ENCODE measurements around the gene RIPK3.

Gene RIPK3

GRCh38 chr14:24321212-24321975 lies 18.4 kb downstream of the RIPK3 start:
- no peak overlapping the region for H3K4me3 ChIP-seq (ENCODE audit: low read depth, low read length)
- no peak for TF ChIP-seq CTCF (IDR thresholded peaks at IDR 0.05; ENCODE audit: control insufficient read depth, extremely low read depth, insufficient read depth)
- no peak for DNase-seq (ENCODE audit: low read depth)

GRCh38 chr14:24317141-24317928 lies 22.5 kb downstream of the RIPK3 start:
- no peak for TF ChIP-seq CTCF (IDR thresholded peaks at IDR 0.05; ENCODE audit: control insufficient read depth, extremely low read depth, insufficient read depth)
- no peak overlapping the region for H3K4me3 ChIP-seq (ENCODE audit: low read depth, low read length)
- DNase-seq (ENCODE audit: low read depth), result no peak

GRCh38 chr14:24316597-24316950 lies 23.2 kb downstream of the RIPK3 start:
- TF ChIP-seq CTCF (IDR thresholded peaks at IDR 0.05; ENCODE audit: control insufficient read depth, extremely low read depth, insufficient read depth), result no peak
- DNase-seq (ENCODE audit: low read depth), result no peak
- H3K4me3 ChIP-seq (ENCODE audit: low read depth, low read length), result no peak overlapping the region

- no peak overlapping the region for H3K4me3 ChIP-seq (ENCODE audit: low read depth, low read length)
- TF ChIP-seq CTCF (IDR thresholded peaks at IDR 0.05; ENCODE audit: control insufficient read depth, extremely low read depth, insufficient read depth), result no peak
- DNase-seq (ENCODE audit: low read depth), result no peak
These were observed 23.8 kb downstream of the RIPK3 start for GRCh38 chr14:24315807-24316596.

- no peak for TF ChIP-seq CTCF (IDR thresholded peaks at IDR 0.05; ENCODE audit: control insufficient read depth, extremely low read depth, insufficient read depth)
- no peak for DNase-seq (ENCODE audit: low read depth)
- no peak overlapping the region for H3K4me3 ChIP-seq (ENCODE audit: low read depth, low read length)
These were observed 24.5 kb downstream of the RIPK3 start for GRCh38 chr14:24315243-24315806.

GRCh38 chr14:24314377-24315193 lies 25.2 kb downstream of the RIPK3 start:
- no peak for DNase-seq (ENCODE audit: low read depth)
- H3K4me3 ChIP-seq (ENCODE audit: low read depth, low read length), result no peak overlapping the region
- no peak for TF ChIP-seq CTCF (IDR thresholded peaks at IDR 0.05; ENCODE audit: control insufficient read depth, extremely low read depth, insufficient read depth)
